Measurements from ENCODE around the gene TTC7B. TPM values are rescaled to one million over a fixed set of nuclear protein-coding genes. Genes with fewer than 3 reads are reported as not detected.
A peak's percentile ranks its signal among the peaks of the same experiment; 100 is the strongest.

The TTC7B gene
- total and polyA plus RNA-seq, 7 donors = 5.5 to 70.9 (median 46.8) TPM

- Histone ChIP-seq H3K4me3 (no peak overlapping the region), H3K27ac (peak overlapping the region; percentile 76 to 90 (median 86)), H3K27me3 (no peaks in the 10 kb centered on the region), H3K4me1 (peaks cover 0 to 60% (median 54%) of the 10 kb centered on the region in 4 donors), H3K36me3 (no peaks in the 10 kb centered on the region), H3K9me3 (no peaks in the 10 kb centered on the region)
- TF ChIP-seq EP300 (IDR thresholded peaks at IDR 0.05) = no peak
- TF ChIP-seq CTCF (IDR thresholded peaks at IDR 0.05) = no peak
- no peak for TF ChIP-seq POLR2A (IDR thresholded peaks at IDR 0.05)
- TF ChIP-seq POLR2AphosphoS5 (IDR thresholded peaks at IDR 0.05) = no peak
- DNase-seq = no peak
- intact Hi-C loops (cut with DNase I) = no loop called here
- 88 to 92% methylated on average over 8 of the region's 8 CpGs for WGBS, 2 donors
These were observed 292.7 kb downstream of the TTC7B start for GRCh38 chr14:90523544-90523943.

GRCh38 chr14:90522571-90523191 is 293.5 kb downstream of the TTC7B start:
- Histone ChIP-seq H3K27me3 (no peaks in the 10 kb centered on the region), H3K9me3 (no peaks in the 10 kb centered on the region), H3K4me1 (peaks cover 0 to 69% (median 63%) of the 10 kb centered on the region in 4 donors), H3K36me3 (no peaks in the 10 kb centered on the region), H3K4me3 (peak overlapping the region in 1 of 4 donors; percentile 15), H3K27ac (peak overlapping the region; percentile 76 to 90 (median 86))
- DNase-seq = peak; percentile 95
- peak; percentile 64 to 83 (median 67) for TF ChIP-seq POLR2AphosphoS5 (IDR thresholded peaks at IDR 0.05)
- TF ChIP-seq EP300 (IDR thresholded peaks at IDR 0.05) = peak in 1 of 4 donors; percentile 67
- TF ChIP-seq CTCF (IDR thresholded peaks at IDR 0.05) = no peak
- TF ChIP-seq POLR2A (IDR thresholded peaks at IDR 0.05) = peak; percentile 13 to 39
- WGBS, 2 donors = 17 to 56% methylated on average over 21 of the region's 21 CpGs
- intact Hi-C loops (cut with DNase I) = no loop called here

- Histone ChIP-seq H3K27me3 (no peaks in the 10 kb centered on the region), H3K36me3 (no peaks in the 10 kb centered on the region), H3K4me3 (no peak overlapping the region), H3K4me1 (peaks cover 0 to 76% (median 68%) of the 10 kb centered on the region in 4 donors), H3K27ac (peak overlapping the region; percentile 76 to 90 (median 86)), H3K9me3 (no peaks in the 10 kb centered on the region)
- 86 to 92% methylated on average over 18 of the region's 18 CpGs for WGBS, 2 donors
- intact Hi-C loops (cut with DNase I) = loop anchor here (2.0 kb wide), 1 partner anchor 119 kb away; no protein-coding TSS in a partner anchor
- no peak for DNase-seq
- no peak for TF ChIP-seq CTCF (IDR thresholded peaks at IDR 0.05)
- TF ChIP-seq POLR2A (IDR thresholded peaks at IDR 0.05) = no peak
- TF ChIP-seq EP300 (IDR thresholded peaks at IDR 0.05) = no peak
- TF ChIP-seq POLR2AphosphoS5 (IDR thresholded peaks at IDR 0.05) = no peak
These were observed 294.2 kb downstream of the TTC7B start for GRCh38 chr14:90521930-90522483.

GRCh38 chr14:90521084-90521929 is 294.9 kb downstream of the TTC7B start:
- TF ChIP-seq CTCF (IDR thresholded peaks at IDR 0.05) (no peak), EP300 (IDR thresholded peaks at IDR 0.05) (peak in 2 of 4 donors; percentile 41 to 64), POLR2AphosphoS5 (IDR thresholded peaks at IDR 0.05) (peak; percentile 67 to 75 (median 68)), POLR2A (IDR thresholded peaks at IDR 0.05) (no peak)
- Histone ChIP-seq H3K4me1 (peaks cover 0 to 77% (median 68%) of the 10 kb centered on the region in 4 donors), H3K4me3 (no peak overlapping the region), H3K27ac (peak overlapping the region; percentile 76 to 90 (median 86)), H3K9me3 (no peaks in the 10 kb centered on the region), H3K36me3 (no peaks in the 10 kb centered on the region), H3K27me3 (no peaks in the 10 kb centered on the region)
- intact Hi-C loops (cut with DNase I) = loop anchor here (2.0 kb wide), 1 partner anchor 119 kb away; no protein-coding TSS in a partner anchor
- 51 to 74% methylated on average over 16 of the region's 16 CpGs for WGBS, 2 donors
- DNase-seq = peak; percentile 89
